Measurements from ENCODE around the gene FOXO3.

GRCh38 chr6:108559097-108559883 is 1.4 kb upstream of the FOXO3 start:
- TF ChIP-seq CTCF (IDR thresholded peaks at IDR 0.05; ENCODE audit: low read depth, low read length) = no peak
- TF ChIP-seq EZH2phosphoT487 (IDR thresholded peaks at IDR 0.05; ENCODE audit: low read depth) = no peak

Measured in OCI-LY3 (cell line).